ENCODE measurements around the gene RAPH1.

DNA sequence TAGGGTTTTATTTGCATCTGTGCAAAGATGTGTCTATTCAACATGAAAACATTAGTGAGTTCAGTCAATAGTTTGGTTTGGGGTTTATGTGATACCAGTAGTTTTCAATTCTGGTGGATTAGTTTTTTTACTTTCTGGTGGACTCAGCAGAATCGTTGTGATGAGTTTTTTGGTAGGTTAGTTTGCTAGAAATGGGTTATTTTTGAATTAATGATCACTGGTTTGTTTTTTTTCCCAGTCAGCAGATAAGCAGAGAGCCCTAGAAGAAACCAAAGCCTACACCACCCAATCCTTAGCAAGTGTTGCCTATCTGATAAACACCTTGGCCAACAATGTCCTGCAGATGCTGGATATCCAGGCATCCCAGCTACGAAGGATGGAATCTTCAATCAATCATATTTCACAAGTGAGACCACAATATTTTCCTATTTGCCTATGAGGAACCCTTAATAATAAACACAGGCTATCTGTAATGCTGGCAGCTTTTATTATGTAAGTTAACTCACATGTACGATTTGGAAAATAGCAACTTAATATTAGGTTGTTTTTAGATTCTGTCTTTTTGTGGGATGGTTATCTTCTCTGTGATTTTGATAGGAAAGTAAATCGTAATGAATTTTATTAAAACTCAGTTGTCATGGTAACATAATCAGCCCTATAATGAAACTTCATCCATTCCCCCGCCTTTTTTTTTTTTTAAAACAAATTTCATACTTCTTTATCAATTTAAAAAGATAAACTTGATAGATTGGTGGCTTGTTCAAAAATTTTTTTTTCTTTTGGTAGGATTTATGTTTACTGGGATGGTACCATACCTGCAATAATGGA, 168.2 kb downstream of the RAPH1 start:
- no peak for TF ChIP-seq CTCF (IDR thresholded peaks at IDR 0.05)
- no peak for TF ChIP-seq SIN3A (IDR thresholded peaks at IDR 0.05; ENCODE audit: borderline replicate concordance, insufficient read depth, low read depth, low read length)
- TF ChIP-seq, protein P1, sequence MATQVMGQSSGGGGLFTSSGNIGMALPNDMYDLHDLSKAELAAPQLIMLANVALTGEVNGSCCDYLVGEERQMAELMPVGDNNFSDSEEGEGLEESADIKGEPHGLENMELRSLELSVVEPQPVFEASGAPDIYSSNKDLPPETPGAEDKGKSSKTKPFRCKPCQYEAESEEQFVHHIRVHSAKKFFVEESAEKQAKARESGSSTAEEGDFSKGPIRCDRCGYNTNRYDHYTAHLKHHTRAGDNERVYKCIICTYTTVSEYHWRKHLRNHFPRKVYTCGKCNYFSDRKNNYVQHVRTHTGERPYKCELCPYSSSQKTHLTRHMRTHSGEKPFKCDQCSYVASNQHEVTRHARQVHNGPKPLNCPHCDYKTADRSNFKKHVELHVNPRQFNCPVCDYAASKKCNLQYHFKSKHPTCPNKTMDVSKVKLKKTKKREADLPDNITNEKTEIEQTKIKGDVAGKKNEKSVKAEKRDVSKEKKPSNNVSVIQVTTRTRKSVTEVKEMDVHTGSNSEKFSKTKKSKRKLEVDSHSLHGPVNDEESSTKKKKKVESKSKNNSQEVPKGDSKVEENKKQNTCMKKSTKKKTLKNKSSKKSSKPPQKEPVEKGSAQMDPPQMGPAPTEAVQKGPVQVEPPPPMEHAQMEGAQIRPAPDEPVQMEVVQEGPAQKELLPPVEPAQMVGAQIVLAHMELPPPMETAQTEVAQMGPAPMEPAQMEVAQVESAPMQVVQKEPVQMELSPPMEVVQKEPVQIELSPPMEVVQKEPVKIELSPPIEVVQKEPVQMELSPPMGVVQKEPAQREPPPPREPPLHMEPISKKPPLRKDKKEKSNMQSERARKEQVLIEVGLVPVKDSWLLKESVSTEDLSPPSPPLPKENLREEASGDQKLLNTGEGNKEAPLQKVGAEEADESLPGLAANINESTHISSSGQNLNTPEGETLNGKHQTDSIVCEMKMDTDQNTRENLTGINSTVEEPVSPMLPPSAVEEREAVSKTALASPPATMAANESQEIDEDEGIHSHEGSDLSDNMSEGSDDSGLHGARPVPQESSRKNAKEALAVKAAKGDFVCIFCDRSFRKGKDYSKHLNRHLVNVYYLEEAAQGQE (IDR thresholded peaks at IDR 0.05; ENCODE audit: insufficient read depth in 1 of 2, low read depth in 2 of 2, low read length in 1 of 2), result no peak

Measured in Panc1 (cell line).